CD14-positive monocyte (primary cell): Measurements from ENCODE around the gene CPA2. TPM values are rescaled to one million over a fixed set of nuclear protein-coding genes. Genes with fewer than 3 reads are reported as not detected.

Experiments used
- DNase-seq, 3 donors: peaks; one replicate each; pipeline ENCODE4 v3.0.0-alpha.2; 2011 to 2022
- H2AFZ ChIP-seq: 2 replicates; pipeline ENCODE4 v1.6.0; 2012; ENCODE audit warnings: mild to moderate bottlenecking, low read depth, low read length, inconsistent platforms; ENCODE audit not compliant: insufficient read depth, poor library complexity, severe bottlenecking
- H3K27ac ChIP-seq, 2 donors: 1 replicate in 1 of 2; 2 replicates in 1 of 2; pipeline ENCODE4 v1.5.1; 2012 to 2013; ENCODE audit warnings: low read length in 2 of 2, control low read depth in 1 of 2, inconsistent platforms in 1 of 2, low read depth in 1 of 2, mild to moderate bottlenecking in 1 of 2
- H3K27me3 ChIP-seq, 2 donors: one replicate each; pipeline versions ENCODE4 v1.6.0 to v1.6.1; 2011 to 2013; ENCODE audit warnings: low read length in 2 of 2; ENCODE audit not compliant: control insufficient read depth in 2 of 2, insufficient read depth in 2 of 2
- H3K36me3 ChIP-seq, 2 donors: replicated peaks in 1 of 2; 1 replicate in 1 of 2; 2 replicates in 1 of 2; pipeline versions ENCODE4 v1.5.1 to v1.6.1; 2012 to 2013; ENCODE audit warnings: low read length in 2 of 2, control low read depth in 1 of 2, inconsistent platforms in 1 of 2, mild to moderate bottlenecking in 1 of 2; ENCODE audit not compliant: insufficient read depth in 2 of 2, control insufficient read depth in 1 of 2
- H3K4me1 ChIP-seq, 2 donors: 1 replicate in 1 of 2; 2 replicates in 1 of 2; pipeline versions ENCODE4 v1.5.1 to v1.6.1; 2012 to 2013; ENCODE audit warnings: low read length in 2 of 2, control low read depth in 1 of 2, inconsistent platforms in 1 of 2, mild to moderate bottlenecking in 1 of 2, moderate library complexity in 1 of 2; ENCODE audit not compliant: insufficient read depth in 2 of 2, control insufficient read depth in 1 of 2
- H3K4me2 ChIP-seq: replicated peaks from 2 replicates; pipeline ENCODE3; 2012; ENCODE audit warnings: low read length, moderate library complexity, mild to moderate bottlenecking; ENCODE audit not compliant: poor library complexity, severe bottlenecking; ENCODE audit errors: extremely low read depth
- H3K4me3 ChIP-seq, 3 experiments: fragments of 200-600 bp in 1 of 3; sonication (generic) in 1 of 3; replicated peaks in 1 of 3; 1 replicate in 2 of 3; 2 replicates in 1 of 3; pipeline ENCODE4 v1.5.1; 2011 to 2013; ENCODE audit warnings: low read length in 3 of 3, mild to moderate bottlenecking in 3 of 3, control low read depth in 2 of 3, low read depth in 2 of 3, inconsistent platforms in 1 of 3, moderate library complexity in 1 of 3
- H3K79me2 ChIP-seq: 2 replicates; pipeline ENCODE4 v1.6.0; 2012; ENCODE audit warnings: mild to moderate bottlenecking, control low read depth, inconsistent platforms, low read length, moderate library complexity; ENCODE audit not compliant: insufficient read depth
- H3K9ac ChIP-seq: 2 replicates; pipeline ENCODE4 v1.6.0; 2017; ENCODE audit warnings: low read length, mild to moderate bottlenecking; ENCODE audit not compliant: insufficient read depth, poor library complexity, severe bottlenecking
- H3K9me3 ChIP-seq, 2 donors: replicated peaks in 1 of 2; 1 replicate in 1 of 2; 2 replicates in 1 of 2; pipeline versions ENCODE4 v1.5.1 to v1.6.1; 2012 to 2013; ENCODE audit warnings: low read length in 2 of 2, control low read depth in 1 of 2; ENCODE audit not compliant: control insufficient read depth in 1 of 2, insufficient read depth in 1 of 2
- H4K20me1 ChIP-seq: 2 replicates; pipeline ENCODE4 v1.6.0; 2012; ENCODE audit warnings: mild to moderate bottlenecking, low read length, control low read depth, moderate library complexity; ENCODE audit not compliant: insufficient read depth
- H3K27ac Mint-ChIP-seq, 7 donors: one replicate each; pipeline ENCODE4 v1.8.0; 2020; ENCODE audit warnings: mild to moderate bottlenecking in 7 of 7, mixed read lengths in 7 of 7, moderate library complexity in 6 of 7, inconsistent platforms in 2 of 7
- H3K27me3 Mint-ChIP-seq, 3 donors: one replicate each; pipeline ENCODE4 v1.8.0; 2021 to 2022; ENCODE audit warnings: low read depth in 3 of 3, mild to moderate bottlenecking in 3 of 3, mixed read lengths in 3 of 3, moderate library complexity in 3 of 3, inconsistent platforms in 1 of 3
- H3K36me3 Mint-ChIP-seq, 2 donors: one replicate each; pipeline ENCODE4 v1.8.0; 2020; ENCODE audit warnings: mixed read lengths in 2 of 2, inconsistent platforms in 1 of 2, mild to moderate bottlenecking in 1 of 2
- H3K4me1 Mint-ChIP-seq: one replicate; pipeline ENCODE4 v1.8.0; 2020; ENCODE audit warnings: mild to moderate bottlenecking, mixed read lengths
- H3K4me3 Mint-ChIP-seq, 2 donors: one replicate each; pipeline ENCODE4 v1.8.0; 2020; ENCODE audit warnings: mild to moderate bottlenecking in 2 of 2, mixed read lengths in 2 of 2, moderate library complexity in 1 of 2
- H3K9me3 Mint-ChIP-seq, 7 donors: one replicate each; pipeline ENCODE4 v1.8.0; 2020 to 2022; ENCODE audit warnings: mixed read lengths in 7 of 7, mild to moderate bottlenecking in 6 of 7, moderate library complexity in 6 of 7, inconsistent platforms in 2 of 7
- WGBS: methylation state at CpG from one replicate; pipeline ENCODE4 v1.1.5; 2013; ENCODE audit warnings: missing lambda C conversion rate; ENCODE audit not compliant: insufficient coverage; 5-methylcytosine and 5-hydroxymethylcytosine counted together
- intact Hi-C, 2 donors: fragments of 100-400 bp; cut with micrococcal nuclease; formaldehyde crosslinking; loops; one replicate each; pipeline versions ENCODE4 v1.15.0 to v1.15.1; 2023
- polyA plus RNA-seq, 3 donors: library from polyadenylated mRNA; depleted of rRNA in 1 of 3; unstranded in 2 of 3; stranded (reverse) in 1 of 3; fragments of 300-500 nt in 2 of 3; fragments of >200 nt in 1 of 3; fragmentation: Illumina TruSeq in 2 of 3; gene quantifications; 1 replicate in 2 of 3; 2 replicates in 1 of 3; pipeline ENCODE4 v1.2.3, GENCODE V29; 2012 to 2021
- TF ChIP-seq, protein P1 (sequence below): fragments of 200-600 bp; IDR thresholded peaks from one replicate; pipeline ENCODE4 v1.8.0; 2022; ENCODE audit warnings: antibody characterized with exemption, mild to moderate bottlenecking

The CPA2 gene
- polyA plus RNA-seq, 3 donors, result not detected

GRCh38 chr7:130254555-130254954 lies 12.1 kb upstream of the CPA2 start:
- H3K9ac ChIP-seq, result no peak overlapping the region
- H3K27ac Mint-ChIP-seq, result no peak overlapping the region
- H3K27ac ChIP-seq, result no peak overlapping the region
- no peaks in the 10 kb centered on the region for H3K27me3 Mint-ChIP-seq
- H3K79me2 ChIP-seq, result no peaks in the 10 kb centered on the region
- H3K4me3 ChIP-seq, result no peak overlapping the region
- no peaks in the 10 kb centered on the region for H3K36me3 ChIP-seq
- peaks cover 15 to 61% (median 56%) of the 10 kb centered on the region in 7 donors for H3K9me3 Mint-ChIP-seq
- no peaks in the 10 kb centered on the region for H4K20me1 ChIP-seq
- no peaks in the 10 kb centered on the region for H3K27me3 ChIP-seq
- H3K4me2 ChIP-seq, result no peak overlapping the region
- H2AFZ ChIP-seq, result no peak overlapping the region
- no peaks in the 10 kb centered on the region for H3K4me1 ChIP-seq
- intact Hi-C loops, result no loop called here
- DNase-seq, result no peak
- WGBS, result 99% methylated on average over 6 of the region's 6 CpGs
- peaks cover 28 to 38% of the 10 kb centered on the region in 2 donors for H3K9me3 ChIP-seq
- no peaks in the 10 kb centered on the region for H3K36me3 Mint-ChIP-seq
- TF ChIP-seq, protein P1, sequence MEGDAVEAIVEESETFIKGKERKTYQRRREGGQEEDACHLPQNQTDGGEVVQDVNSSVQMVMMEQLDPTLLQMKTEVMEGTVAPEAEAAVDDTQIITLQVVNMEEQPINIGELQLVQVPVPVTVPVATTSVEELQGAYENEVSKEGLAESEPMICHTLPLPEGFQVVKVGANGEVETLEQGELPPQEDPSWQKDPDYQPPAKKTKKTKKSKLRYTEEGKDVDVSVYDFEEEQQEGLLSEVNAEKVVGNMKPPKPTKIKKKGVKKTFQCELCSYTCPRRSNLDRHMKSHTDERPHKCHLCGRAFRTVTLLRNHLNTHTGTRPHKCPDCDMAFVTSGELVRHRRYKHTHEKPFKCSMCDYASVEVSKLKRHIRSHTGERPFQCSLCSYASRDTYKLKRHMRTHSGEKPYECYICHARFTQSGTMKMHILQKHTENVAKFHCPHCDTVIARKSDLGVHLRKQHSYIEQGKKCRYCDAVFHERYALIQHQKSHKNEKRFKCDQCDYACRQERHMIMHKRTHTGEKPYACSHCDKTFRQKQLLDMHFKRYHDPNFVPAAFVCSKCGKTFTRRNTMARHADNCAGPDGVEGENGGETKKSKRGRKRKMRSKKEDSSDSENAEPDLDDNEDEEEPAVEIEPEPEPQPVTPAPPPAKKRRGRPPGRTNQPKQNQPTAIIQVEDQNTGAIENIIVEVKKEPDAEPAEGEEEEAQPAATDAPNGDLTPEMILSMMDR, result no peak
- H3K4me3 Mint-ChIP-seq, result no peak overlapping the region
- H3K4me1 Mint-ChIP-seq, result peaks cover 2% of the 10 kb centered on the region

GRCh38 chr7:130256704-130257103 lies 10.0 kb upstream of the CPA2 start:
- H3K4me3 Mint-ChIP-seq, result no peak overlapping the region
- Histone ChIP-seq H3K36me3 (no peaks in the 10 kb centered on the region), H3K9me3 (peaks cover 36 to 50% of the 10 kb centered on the region in 2 donors), H3K9ac (no peak overlapping the region), H3K27ac (no peak overlapping the region), H4K20me1 (no peaks in the 10 kb centered on the region), H3K27me3 (no peaks in the 10 kb centered on the region), H3K79me2 (no peaks in the 10 kb centered on the region), H3K4me3 (no peak overlapping the region), H3K4me2 (no peak overlapping the region), H3K4me1 (no peaks in the 10 kb centered on the region), H2AFZ (no peak overlapping the region)
- H3K4me1 Mint-ChIP-seq, result no peaks in the 10 kb centered on the region
- H3K36me3 Mint-ChIP-seq, result no peaks in the 10 kb centered on the region
- TF ChIP-seq, protein P1, result no peak
- peaks cover 21 to 68% (median 60%) of the 10 kb centered on the region in 7 donors for H3K9me3 Mint-ChIP-seq
- intact Hi-C loops, result no loop called here
- no peaks in the 10 kb centered on the region for H3K27me3 Mint-ChIP-seq
- no peak overlapping the region for H3K27ac Mint-ChIP-seq
- DNase-seq, result no peak
- WGBS, result 93% methylated on average over 2 of the region's 2 CpGs
